Measurements from ENCODE around the gene REXO5. TPM values are rescaled to one million over a fixed set of nuclear protein-coding genes. Genes with fewer than 3 reads are reported as not detected.
A peak's percentile ranks its signal among the peaks of the same experiment; 100 is the strongest.

REXO5 gene
- total RNA-seq (2013; cell fraction: nucleolus; rRNA removed) = 32.6 and 34.8 TPM in 2 replicates
- total RNA-seq (2014; rRNA removed) (10.3 and 12.9 TPM in 2 replicates), total RNA-seq (2014; rRNA removed; fragmentation: Illumina TruSeq; extraction: Trizol) (9.9 and 11.0 TPM in 2 replicates), total RNA-seq (2021) (9.3 and 9.4 TPM in 2 replicates), polyA plus RNA-seq (2011; rRNA removed) (9.4 and 13.6 TPM in 2 replicates), polyA plus RNA-seq (2014; fragmentation: Illumina TruSeq; extraction: Trizol) (9.2 and 10.3 TPM in 2 replicates), polyA plus RNA-seq (2014; fragmentation: Nextera tagmentation; extraction: Ambion mirVana) (1 to 10 TPM; 3.8 to 4.1 TPM), polyA plus RNA-seq (2014; rRNA removed) (8.6 and 12.9 TPM in 2 replicates), polyA plus RNA-seq (2016; fragmentation: Nextera tagmentation; extraction: Ambion mirVana) (10 to 100 TPM; 15.4 to 15.5 TPM), polyA minus RNA-seq (2011; rRNA and poly(A)+ RNA removed) (16.5 and 20.2 TPM in 2 replicates), Bru-seq, nascent RNA (percentile 56 among the genes with signal in this experiment), BruChase-seq, experiment 1, labeled RNA remaining after a 6-hour chase (percentile 46 among the genes with signal in this experiment), BruChase-seq, experiment 2, labeled RNA remaining after a 2-hour chase (percentile 51 among the genes with signal in this experiment)
- polyA plus RNA-seq (2011; ENCODE audit: low read depth) = 3.3 TPM
- polyA plus RNA-seq (2011; cell fraction: cytosol; rRNA removed) = 6.1 and 6.2 TPM in 2 replicates
- 13.0 and 17.2 TPM in 2 replicates for polyA plus RNA-seq (2011; cell fraction: nucleus; rRNA removed)
- 4.2 and 7.1 TPM in 2 replicates for polyA plus RNA-seq (2012)
- polyA minus RNA-seq (2011; cell fraction: cytosol; rRNA and poly(A)+ RNA removed) = 5.2 and 9.2 TPM in 2 replicates
- polyA minus RNA-seq (2011; cell fraction: nucleus; rRNA and poly(A)+ RNA removed) = 14.7 and 18.3 TPM in 2 replicates
- long read RNA-seq, experiment 1, partial matches to known transcripts = 0 of 7 reads
- long read RNA-seq, experiment 1, other reads (novel, unspliced or antisense) = 4 of 7 reads
- long read RNA-seq, experiment 2, transcript REXO5-202 (19 exons, 2,604 nt) = minor isoform, 5 of 63 reads
- long read RNA-seq, experiment 2, transcript REXO5-201 (20 exons, 2,722 nt) = major isoform, 28 of 63 reads
- long read RNA-seq, experiment 2, partial matches to known transcripts = 9 of 63 reads
- long read RNA-seq, experiment 2, other reads (novel, unspliced or antisense) = 18 of 63 reads

DNA sequence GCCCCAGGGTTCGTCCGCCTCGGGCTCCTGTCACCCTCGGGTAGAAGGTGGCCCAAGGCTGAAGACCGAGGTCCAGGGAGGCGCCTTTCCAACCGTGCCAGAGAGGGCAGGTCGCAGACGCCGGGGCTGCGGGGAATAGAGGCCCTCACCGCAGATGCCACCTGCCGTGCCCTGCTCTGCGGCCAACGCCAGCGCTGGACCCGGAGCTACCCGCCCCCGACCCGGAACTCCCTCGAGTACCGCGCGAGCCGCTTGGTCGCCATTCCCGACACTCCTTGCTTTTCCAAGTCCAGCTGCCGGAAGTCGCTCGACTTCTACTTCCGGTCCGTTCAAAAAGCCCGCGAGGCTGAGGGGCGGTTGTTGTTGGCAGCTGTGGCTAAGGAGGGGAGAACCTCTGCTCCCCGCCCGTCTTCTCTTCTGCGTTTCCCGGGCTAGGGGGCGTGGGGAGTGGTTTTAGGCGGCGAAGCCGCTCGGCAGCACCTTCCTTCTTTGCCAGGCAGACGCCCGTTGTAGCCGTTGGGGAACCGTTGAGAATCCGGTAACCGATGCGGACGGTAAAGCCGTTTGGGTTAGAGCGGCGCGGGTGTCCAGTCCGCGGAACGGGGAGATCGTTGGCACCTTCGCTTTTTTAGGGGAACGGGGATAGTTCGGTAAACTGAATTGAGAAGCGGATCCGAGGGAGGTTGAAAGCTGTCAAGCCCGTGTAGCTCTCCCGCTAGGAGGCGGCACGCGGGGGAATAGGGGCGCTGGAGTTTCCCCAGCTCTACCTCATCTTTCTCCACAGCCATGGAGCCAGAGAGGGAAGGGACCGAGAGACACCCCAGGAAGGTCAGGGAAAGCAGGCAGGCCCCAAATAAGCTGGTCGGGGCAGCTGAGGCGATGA lies at the start of gene REXO5, which contains the start of gene ERI2:
Gene REXO5 (plus strand): TSS at position 360 of the 883 bp plus-strand sequence. CDS start 427 bp downstream, at position 787.
Gene ERI2 (minus strand): TSS at position 305 of the 883 bp plus-strand sequence. CDS start 42 bp downstream, at position 263.
- ChIA-PET CTCF (interaction anchor here (0.6 to 1.7 kb wide), 14 partner anchors 9 to 277 kb away, joined by 3 to 13 read pairs (median 4); partner anchors contain the start of genes DCUN1D3 and LYRM1), POLR2A (interaction anchor here (1.0 to 1.7 kb wide), 4 partner anchors 10 to 137 kb away, joined by 3 to 6 read pairs (median 4); no protein-coding TSS in a partner anchor), SMC1A (ENCODE audit: uncharacterized antibody, unreplicated experiment) (interaction anchor here (0.7 to 1.6 kb wide), 9 partner anchors 10 to 278 kb away, joined by 3 to 7 read pairs (median 3); partner anchors contain the start of gene THUMPD1), RAD21 (ENCODE audit: unreplicated experiment) (interaction anchor here (0.7 to 1.8 kb wide), 6 partner anchors 37 to 785 kb away, joined by 3 to 11 read pairs (median 4); partner anchors contain the start of genes DCUN1D3 and LYRM1)
- TSS peak; percentile 96 for BruUV-seq (replicated peaks)
- Histone ChIP-seq H4K20me1 (ENCODE audit: control insufficient read depth, insufficient read depth) (no peaks in the 10 kb centered on the region), H3K4me1 (ENCODE audit: control insufficient read depth, insufficient read depth, low read length) (peaks cover 7% of the 10 kb centered on the region), H3K27ac (ENCODE audit: control insufficient read depth, insufficient read depth) (peak within 1 kb of the TSS; percentile 94), H3K9ac (ENCODE audit: control insufficient read depth, insufficient read depth, low read length) (peak within 1 kb of the TSS; percentile 99), H3K4me2 (ENCODE audit: control insufficient read depth, insufficient read depth) (peak within 1 kb of the TSS; percentile 85), H3K4me3 (peak within 1 kb of the TSS; percentile 88), H3K27me3 (replicated peaks in 1 of 2; ENCODE audit: control insufficient read depth in 2 of 2, insufficient read depth in 2 of 2, low read length in 1 of 2) (no peaks in the 10 kb centered on the region), H3K79me2 (ENCODE audit: control insufficient read depth, insufficient read depth, low read length) (peaks cover 17% of the 10 kb centered on the region), H2AFZ (ENCODE audit: control insufficient read depth, low read depth, low read length) (peak within 1 kb of the TSS; percentile 95), H3K36me3 (ENCODE audit: control insufficient read depth in 2 of 2, insufficient read depth in 2 of 2, low read length in 1 of 2) (no peaks in the 10 kb centered on the region), H3K9me3 (replicated peaks; ENCODE audit: control insufficient read depth, insufficient read depth, low read length) (no peaks in the 10 kb centered on the region)
- ATAC-seq (peak; percentile 92), FAIRE-seq (peak; percentile 84), DNase-seq (ENCODE audit: low read depth, low spot score) (peak; percentile 59)
- intact Hi-C loops (cut with micrococcal nuclease; ENCODE audit: unreplicated experiment) (loop anchor here (2.0 to 5.0 kb wide), 3 partner anchors 41 to 94 kb away; partner anchors contain the start of genes DCUN1D3, LYRM1 and THUMPD1), in situ Hi-C loops (cut with MboI) (no loop called here)
- under 1% methylated on average over 74 of the region's 74 CpGs for WGBS (ENCODE audit: insufficient coverage, insufficient replicate concordance, low lambda C conversion rate, missing lambda C conversion rate)
- TF ChIP-seq NRF1 (conservative IDR thresholded peaks at IDR 0.05; ENCODE audit: low read depth, low read length) = no peak
- TF ChIP-seq STAT3 (IDR thresholded peaks at IDR 0.05; ENCODE audit: low read depth, low read length) = no peak
- peak; percentile 67 for TF ChIP-seq NR2C1 (IDR thresholded peaks at IDR 0.05)
- TF ChIP-seq, protein P1, sequence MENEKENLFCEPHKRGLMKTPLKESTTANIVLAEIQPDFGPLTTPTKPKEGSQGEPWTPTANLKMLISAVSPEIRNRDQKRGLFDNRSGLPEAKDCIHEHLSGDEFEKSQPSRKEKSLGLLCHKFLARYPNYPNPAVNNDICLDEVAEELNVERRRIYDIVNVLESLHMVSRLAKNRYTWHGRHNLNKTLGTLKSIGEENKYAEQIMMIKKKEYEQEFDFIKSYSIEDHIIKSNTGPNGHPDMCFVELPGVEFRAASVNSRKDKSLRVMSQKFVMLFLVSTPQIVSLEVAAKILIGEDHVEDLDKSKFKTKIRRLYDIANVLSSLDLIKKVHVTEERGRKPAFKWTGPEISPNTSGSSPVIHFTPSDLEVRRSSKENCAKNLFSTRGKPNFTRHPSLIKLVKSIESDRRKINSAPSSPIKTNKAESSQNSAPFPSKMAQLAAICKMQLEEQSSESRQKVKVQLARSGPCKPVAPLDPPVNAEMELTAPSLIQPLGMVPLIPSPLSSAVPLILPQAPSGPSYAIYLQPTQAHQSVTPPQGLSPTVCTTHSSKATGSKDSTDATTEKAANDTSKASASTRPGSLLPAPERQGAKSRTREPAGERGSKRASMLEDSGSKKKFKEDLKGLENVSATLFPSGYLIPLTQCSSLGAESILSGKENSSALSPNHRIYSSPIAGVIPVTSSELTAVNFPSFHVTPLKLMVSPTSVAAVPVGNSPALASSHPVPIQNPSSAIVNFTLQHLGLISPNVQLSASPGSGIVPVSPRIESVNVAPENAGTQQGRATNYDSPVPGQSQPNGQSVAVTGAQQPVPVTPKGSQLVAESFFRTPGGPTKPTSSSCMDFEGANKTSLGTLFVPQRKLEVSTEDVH (IDR thresholded peaks at IDR 0.05; ENCODE audit: low read depth, partially characterized antibody) = peak; percentile 93
- TF ChIP-seq NKRF (conservative IDR thresholded peaks at IDR 0.05) = peak; percentile 99
- peak; percentile 31 for TF ChIP-seq MAX (IDR thresholded peaks at IDR 0.05; ENCODE audit: low read depth, low read length)
- no peak for TF ChIP-seq MTA3 (IDR thresholded peaks at IDR 0.05; ENCODE audit: borderline replicate concordance, low read length)
- TF ChIP-seq MYC (IDR thresholded peaks at IDR 0.05; ENCODE audit: insufficient read depth, insufficient read length, insufficient replicate concordance, low read length, severe bottlenecking) = no peak
- TF ChIP-seq ZSCAN29 (IDR thresholded peaks at IDR 0.05) = peak; percentile 29; the same call in 1 of the 2 replicates
- TF ChIP-seq RELA (IDR thresholded peaks at IDR 0.05; ENCODE audit: borderline replicate concordance, partially characterized antibody) = peak; percentile 11
- TF ChIP-seq YY1 (IDR thresholded peaks at IDR 0.05; ENCODE audit: low read depth, low read length) = peak; percentile 89
- peak; percentile 70 for TF ChIP-seq POLR2AphosphoS5 (IDR thresholded peaks at IDR 0.05; ENCODE audit: low read length)
